Hepatocyte (in vitro differentiated cells): ENCODE data around the gene NOP53.

Experiments used
- CTCF ChIP-seq: fragments of 200-600 bp; sonication (generic); IDR thresholded peaks from 2 replicates; pipeline ENCODE4 v1.5.1; 2016; ENCODE audit warnings: antibody characterized with exemption, mild to moderate bottlenecking; ENCODE audit not compliant: poor library complexity
- EZH2 ChIP-seq: fragments of 200-600 bp; sonication (generic); IDR thresholded peaks from 2 replicates; pipeline ENCODE4 v1.6.1; 2016; ENCODE audit warnings: antibody characterized with exemption, mild to moderate bottlenecking, borderline replicate concordance

GRCh38 chr19:47792616-47793015, 47.3 kb downstream of the NOP53 start:
- TF ChIP-seq EZH2 (no peak), CTCF (no peak)
